GM12878 (cell line): Measurements from ENCODE around the gene TBRG4. TPM values are rescaled to one million over a fixed set of nuclear protein-coding genes. Genes with fewer than 3 reads are reported as not detected.

Source experiments
- ATAC-seq: fragments of 200-7000 bp; cut with Tn5 transposase; 3 replicates; pipeline ENCODE4 v1.9.1; 2020; ENCODE audit warnings: mild to moderate bottlenecking, moderate library complexity
- BruUV-seq: library from RNA; stranded (reverse); fragments of 400-500 nt; replicated peaks from 2 replicates; lab custom pipeline; 2021; lab: Mats Ljungman, UMichigan
- CTCF ChIA-PET: fragments of 300-600 bp; sonication (Branson Sonifier 250); formaldehyde crosslinking; extraction: SDS; loops from one replicate; lab custom pipeline; 2021; ENCODE audit warnings: inconsistent platforms; lab: Yijun Ruan, JAX
- POLR2A ChIA-PET: fragments of 350-600 bp; formaldehyde crosslinking; extraction: SDS; loops from one replicate; lab custom pipeline; 2021; ENCODE audit warnings: inconsistent platforms; lab: Charles Lee
- RAD21 ChIA-PET: fragments of 300-600 bp; sonication (Branson Sonifier 250); formaldehyde crosslinking; loops from one replicate; lab custom pipeline; 2023; ENCODE audit warnings: antibody characterized with exemption; ENCODE audit not compliant: unreplicated experiment; lab: Charles Lee
- SMC1A ChIA-PET: fragments of 300-600 bp; sonication (Branson Sonifier 250); formaldehyde crosslinking; loops from one replicate; lab custom pipeline; 2023; ENCODE audit not compliant: unreplicated experiment, uncharacterized antibody; lab: Charles Lee
- DNase-seq: peaks from one replicate; pipeline ENCODE4 v3.0.0-alpha.2; 2011; ENCODE audit warnings: low read depth, low spot score
- FAIRE-seq: peaks from 3 replicates; lab custom pipeline; 2011; peaks lifted over from hg19 to GRCh38; lab: Jason Lieb, UNC
- H2AFZ ChIP-seq: 2 replicates; pipeline ENCODE4 v1.6.0; 2011; ENCODE audit warnings: low read depth, low read length, control low read depth; ENCODE audit not compliant: control insufficient read depth
- H3K27ac ChIP-seq: 2 replicates; pipeline ENCODE4 v1.5.1; 2011; ENCODE audit warnings: control low read depth; ENCODE audit not compliant: control insufficient read depth, insufficient read depth
- H3K27me3 ChIP-seq, 2 experiments: replicated peaks in 1 of 2; 2 replicates each; pipeline versions ENCODE4 v1.6.0 to v1.6.1; 2011; ENCODE audit warnings: low read length in 1 of 2; ENCODE audit not compliant: control insufficient read depth in 2 of 2, insufficient read depth in 2 of 2
- H3K36me3 ChIP-seq, 2 experiments: 2 replicates each; pipeline ENCODE4 v1.5.1; 2011; ENCODE audit warnings: low read length in 1 of 2; ENCODE audit not compliant: control insufficient read depth in 2 of 2, insufficient read depth in 2 of 2
- H3K4me1 ChIP-seq: 2 replicates; pipeline ENCODE4 v1.6.1; 2011; ENCODE audit warnings: mild to moderate bottlenecking, low read length, moderate library complexity, mixed read lengths; ENCODE audit not compliant: control insufficient read depth, insufficient read depth
- H3K4me2 ChIP-seq: 2 replicates; pipeline ENCODE4 v1.6.0; 2011; ENCODE audit warnings: control low read depth; ENCODE audit not compliant: control insufficient read depth, insufficient read depth
- H3K4me3 ChIP-seq: fragments of 200-600 bp; sonication (generic); 2 replicates; pipeline ENCODE4 v1.5.1; 2016
- H3K79me2 ChIP-seq: 2 replicates; pipeline ENCODE4 v1.6.0; 2011; ENCODE audit warnings: low read length; ENCODE audit not compliant: control insufficient read depth, insufficient read depth
- H3K9ac ChIP-seq: 2 replicates; pipeline ENCODE4 v1.8.0; 2011; ENCODE audit warnings: low read length, control low read depth, mixed read lengths; ENCODE audit not compliant: control insufficient read depth, insufficient read depth
- H3K9me3 ChIP-seq: replicated peaks from 3 replicates; pipeline ENCODE4 v1.5.1; 2011; ENCODE audit warnings: mild to moderate bottlenecking, low read length; ENCODE audit not compliant: control insufficient read depth, insufficient read depth
- H4K20me1 ChIP-seq: 2 replicates; pipeline ENCODE4 v1.6.0; 2011; ENCODE audit not compliant: control insufficient read depth, insufficient read depth
- BCL11A ChIP-seq: IDR thresholded peaks from 2 replicates; pipeline ENCODE4 v1.6.1; 2011; ENCODE audit warnings: low read depth, low read length
- BRCA1 ChIP-seq: IDR thresholded peaks from 2 replicates; pipeline ENCODE4 v1.6.1; 2011; ENCODE audit warnings: low read depth, low read length, improper control_type of control experiment
- CUX1 ChIP-seq: IDR thresholded peaks from 2 replicates; pipeline ENCODE4 v1.6.1; 2012; ENCODE audit warnings: improper control_type of control experiment, low read depth, low read length; ENCODE audit not compliant: insufficient replicate concordance
- ETV6 ChIP-seq, 2 experiments: fragments of 450-650 bp in 1 of 2; IDR thresholded peaks in 1 of 2; conservative IDR thresholded peaks in 1 of 2; 2 replicates each; pipeline ENCODE4 v1.6.1; 2014; ENCODE audit warnings: antibody characterized with exemption in 1 of 2, borderline replicate concordance in 1 of 2, low read depth in 1 of 2, mild to moderate bottlenecking in 1 of 2, moderate library complexity in 1 of 2
- FOS ChIP-seq: IDR thresholded peaks from 3 replicates; pipeline ENCODE4 v1.6.1; 2011; ENCODE audit warnings: borderline replicate concordance; ENCODE audit not compliant: insufficient read length; ENCODE audit errors: extremely low read depth
- MEF2A ChIP-seq: IDR thresholded peaks from 2 replicates; pipeline ENCODE4 v1.6.1; 2011; ENCODE audit warnings: low read depth, mild to moderate bottlenecking, low read length, moderate library complexity; ENCODE audit not compliant: insufficient read depth
- MTA3 ChIP-seq: IDR thresholded peaks from 2 replicates; pipeline ENCODE4 v1.6.1; 2012; ENCODE audit warnings: low read length, inconsistent platforms, borderline replicate concordance
- MYB ChIP-seq: fragments of 150-350 bp; IDR thresholded peaks from 2 replicates; pipeline ENCODE4 v1.6.1; 2014; ENCODE audit warnings: mild to moderate bottlenecking, low read depth, low read length, borderline replicate concordance
- NFYB ChIP-seq: IDR thresholded peaks from 2 replicates; pipeline ENCODE4 v1.6.1; 2011; ENCODE audit warnings: low read depth, mild to moderate bottlenecking, low read length, improper control_type of control experiment, moderate library complexity; ENCODE audit not compliant: insufficient read depth
- SIX5 ChIP-seq: IDR thresholded peaks from 2 replicates; pipeline ENCODE4 v1.6.1; 2011; ENCODE audit warnings: mild to moderate bottlenecking, low read depth, low read length, moderate library complexity; ENCODE audit not compliant: severe bottlenecking
- SRF ChIP-seq, 2 experiments: IDR thresholded peaks; 2 replicates each; pipeline ENCODE4 v1.6.1; 2011; ENCODE audit warnings: low read depth in 2 of 2, low read length in 2 of 2, mild to moderate bottlenecking in 1 of 2, moderate library complexity in 1 of 2
- YY1 ChIP-seq: IDR thresholded peaks from 2 replicates; pipeline ENCODE4 v1.6.1; 2011; ENCODE audit warnings: low read depth, mild to moderate bottlenecking, low read length
- ZBED1 ChIP-seq: IDR thresholded peaks from 2 replicates; pipeline ENCODE4 v1.6.1; 2016; ENCODE audit warnings: borderline replicate concordance
- ZBTB33 ChIP-seq: fragments of 450-650 bp; IDR thresholded peaks from 2 replicates; pipeline ENCODE4 v1.6.1; 2017; ENCODE audit warnings: mild to moderate bottlenecking
- WGBS: methylation state at CpG from one replicate; pipeline ENCODE4 v1.1.6; 2016; ENCODE audit warnings: low lambda C conversion rate; ENCODE audit not compliant: insufficient replicate concordance, insufficient coverage; ENCODE audit errors: missing lambda C conversion rate; 5-methylcytosine and 5-hydroxymethylcytosine counted together
- in situ Hi-C: fragments of 300-500 bp; cut with MboI; formaldehyde crosslinking; loops from 9 replicates; pipeline ENCODE4 v1.14.3; 2018; ENCODE audit warnings: mixed read lengths
- intact Hi-C: fragments of 100-400 bp; cut with micrococcal nuclease; formaldehyde crosslinking; loops from one replicate; pipeline ENCODE4 v1.14.2; 2022; ENCODE audit not compliant: unreplicated experiment
- polyA plus RNA-seq, 11 experiments: library from polyadenylated mRNA; depleted of rRNA in 4 of 11; unstranded in 6 of 11; stranded (reverse) in 5 of 11; fragments of >200 nt; fragmentation: Nextera tagmentation in 4 of 11; fragmentation: Illumina TruSeq in 1 of 11; extraction: Ambion mirVana in 4 of 11; extraction: Trizol in 1 of 11; gene quantifications; 1 replicate in 1 of 11; 2 replicates in 10 of 11; pipeline versions ENCODE4 v1.2.1 to v1.2.3, GENCODE V29; 2011 to 2016; ENCODE audit warnings: inconsistent platforms in 2 of 11, missing spikeins in 2 of 11, low read depth in 1 of 11
- total RNA-seq, 4 experiments: library from RNA; depleted of rRNA in 3 of 4; stranded (reverse); fragments of >200 nt in 3 of 4; fragmentation: Illumina TruSeq in 1 of 4; extraction: Trizol in 1 of 4; gene quantifications; 2 replicates each; pipeline versions ENCODE4 v1.2.1 to v1.2.3, GENCODE V29; 2013 to 2021

TBRG4 gene
- total and polyA plus RNA-seq, 10 of the 15 experiments (the other 5 are each of a cell fraction or from before 2014, with no cell fraction given) = 8.4 to 130 (median 118) TPM

- no peak overlapping the region for H3K27ac ChIP-seq
- H3K27me3 ChIP-seq = no peaks in the 10 kb centered on the region
- SMC1A ChIA-PET = no interaction called here
- H3K36me3 ChIP-seq = peaks cover 18 to 45% of the 10 kb centered on the region in 2 experiments
- POLR2A ChIA-PET = no interaction called here
- BruUV-seq = no TSS peak
- H3K79me2 ChIP-seq = no peaks in the 10 kb centered on the region
- WGBS = 96% methylated on average over 32 of the region's 35 CpGs
- no peak overlapping the region for H3K9ac ChIP-seq
- no peaks in the 10 kb centered on the region for H3K4me1 ChIP-seq
- no peak overlapping the region for H3K4me2 ChIP-seq
- no peak for ATAC-seq
- no peak overlapping the region for H2AFZ ChIP-seq
- H3K9me3 ChIP-seq = no peaks in the 10 kb centered on the region
- RAD21 ChIA-PET = no interaction called here
- DNase-seq = no peak
- in situ Hi-C loops = no loop called here
- no peak overlapping the region for H3K4me3 ChIP-seq
- intact Hi-C loops = no loop called here
- CTCF ChIA-PET = no interaction called here
- no peak for FAIRE-seq
- H4K20me1 ChIP-seq = no peaks in the 10 kb centered on the region
- no peak for TF ChIP-seq YY1
- no peak for TF ChIP-seq ETV6 (conservative IDR thresholded peaks at IDR 0.05 in 1 of 2, IDR thresholded peaks at IDR 0.05 in 1 of 2; ENCODE audit: borderline replicate concordance in 1 of 2, low read depth in 1 of 2)
- no peak for TF ChIP-seq SRF (IDR thresholded peaks at IDR 0.05; ENCODE audit: low read depth in 2 of 2, low read length in 2 of 2)
- no peak for TF ChIP-seq ZBED1
- TF ChIP-seq NFYB = no peak
- no peak for TF ChIP-seq MEF2A
- no peak for TF ChIP-seq CUX1
- no peak for TF ChIP-seq SIX5
- no peak for TF ChIP-seq MYB
- TF ChIP-seq ZBTB33 = no peak
- no peak for TF ChIP-seq FOS
- TF ChIP-seq BRCA1 = no peak
- TF ChIP-seq MTA3 = no peak
- no peak for TF ChIP-seq BCL11A
Measured at GRCh38 chr7:45075871-45076796, 35.4 kb downstream of the TBRG4 start.
